NK-92 treated with Interleukin-12 subunit alpha and Interleukin-12 subunit beta, amount 100 ng/mL, for 24 hours (cell line): ENCODE data around the gene MMP25.

Experiments used
- DNase-seq: peaks from one replicate; lab custom pipeline; 2025; lab: John Stamatoyannopoulos, UW

Gene MMP25

GRCh38 chr16:3017344-3017743, 29.0 kb upstream of the MMP25 start:
- DNase-seq, result no peak

- no peak for DNase-seq
Measured at GRCh38 chr16:3017794-3018506, 28.4 kb upstream of the MMP25 start, which contains the start of gene CLDN6. Gene CLDN6 (minus strand): TSS chr16:3018183. CDS start chr16:3016021, 2,162 bp downstream.

GRCh38 chr16:3019594-3020246, 26.6 kb upstream of the MMP25 start:
- no peak for DNase-seq

- DNase-seq, result peak; percentile 61
Measured at GRCh38 chr16:3020247-3020603, 26.1 kb upstream of the MMP25 start, which contains the start of gene TNFRSF12A. Gene TNFRSF12A (plus strand): TSS chr16:3020368. CDS start chr16:3020398, 30 bp downstream.

- DNase-seq, result no peak
Measured at GRCh38 chr16:3020604-3021448, 25.5 kb upstream of the MMP25 start.

- no peak for DNase-seq
Measured at GRCh38 chr16:3021449-3022207, 24.7 kb upstream of the MMP25 start.

GRCh38 chr16:3022208-3022683, 24.1 kb upstream of the MMP25 start:
- DNase-seq, result peak; percentile 77

GRCh38 chr16:3022684-3023414, 23.5 kb upstream of the MMP25 start:
- no peak for DNase-seq

- no peak for DNase-seq
Measured at GRCh38 chr16:3023415-3023668, 23.0 kb upstream of the MMP25 start.

- DNase-seq, result peak; percentile 97
Measured at GRCh38 chr16:3023669-3024478, 22.5 kb upstream of the MMP25 start, which contains the start of the genes HCFC1R1 and THOC6. Gene HCFC1R1 (minus strand): TSS chr16:3023942. CDS start chr16:3023941, 1 bp downstream. Gene THOC6 (plus strand): TSS chr16:3024035. CDS start chr16:3024327, 292 bp downstream.

- no peak for DNase-seq
Measured at GRCh38 chr16:3025032-3026002, 21.0 kb upstream of the MMP25 start.

- no peak for DNase-seq
Measured at GRCh38 chr16:3026003-3026378, 20.4 kb upstream of the MMP25 start.

GRCh38 chr16:3026609-3027488, 19.5 kb upstream of the MMP25 start:
- DNase-seq, result no peak

GRCh38 chr16:3027489-3027795, 18.9 kb upstream of the MMP25 start:
- DNase-seq, result no peak

- no peak for DNase-seq
Measured at GRCh38 chr16:3027983-3028715, 18.2 kb upstream of the MMP25 start.

- DNase-seq, result no peak
Measured at GRCh38 chr16:3028716-3029319, 17.5 kb upstream of the MMP25 start.
